Measurements from ENCODE around the gene SAP30BP. TPM values are rescaled to one million over a fixed set of nuclear protein-coding genes. Genes with fewer than 3 reads are reported as not detected.

Gene SAP30BP
- total RNA-seq, 1 donor from 2014 or later: 47.4 TPM

DNA sequence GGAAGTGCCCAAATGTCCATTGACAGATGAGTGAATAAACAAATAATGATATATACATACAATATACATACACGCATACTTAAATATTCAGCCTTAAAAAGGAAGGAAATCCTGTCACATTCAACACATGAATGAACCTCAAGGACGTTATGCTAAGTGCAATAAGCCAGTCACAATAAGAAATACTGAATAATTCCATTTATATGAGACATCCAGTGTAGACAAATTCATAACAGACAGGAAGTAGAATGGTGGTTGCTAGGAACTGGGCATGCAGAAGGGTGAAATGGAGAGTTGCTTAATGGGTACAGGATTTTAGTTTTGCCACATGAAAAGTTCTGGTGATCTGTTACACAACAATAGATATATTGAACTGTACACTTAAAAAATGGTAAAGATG is 45.3 kb downstream of the SAP30BP start:
- no peak for DNase-seq (ENCODE audit: low read depth)

DNA sequence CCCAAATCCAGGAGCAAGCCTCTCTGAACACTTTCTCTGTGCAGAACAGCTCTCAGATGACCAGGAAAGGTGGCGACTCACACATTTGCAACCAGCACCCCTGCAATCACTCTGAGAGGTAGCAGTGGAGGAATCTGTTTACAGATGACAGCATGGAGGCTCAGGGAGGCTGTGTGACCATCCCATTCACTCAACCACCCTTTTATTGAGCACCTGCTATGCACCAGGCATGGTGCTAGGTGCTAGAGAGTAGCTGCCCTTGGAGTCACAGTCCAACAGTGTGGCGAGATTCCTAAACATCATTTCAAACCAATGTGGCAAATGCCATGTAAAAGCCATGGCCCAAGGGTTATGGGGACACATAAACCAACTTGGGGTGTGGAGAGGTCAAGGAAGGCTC is 52.6 kb downstream of the SAP30BP start:
- DNase-seq (ENCODE audit: low read depth): no peak

DNA sequence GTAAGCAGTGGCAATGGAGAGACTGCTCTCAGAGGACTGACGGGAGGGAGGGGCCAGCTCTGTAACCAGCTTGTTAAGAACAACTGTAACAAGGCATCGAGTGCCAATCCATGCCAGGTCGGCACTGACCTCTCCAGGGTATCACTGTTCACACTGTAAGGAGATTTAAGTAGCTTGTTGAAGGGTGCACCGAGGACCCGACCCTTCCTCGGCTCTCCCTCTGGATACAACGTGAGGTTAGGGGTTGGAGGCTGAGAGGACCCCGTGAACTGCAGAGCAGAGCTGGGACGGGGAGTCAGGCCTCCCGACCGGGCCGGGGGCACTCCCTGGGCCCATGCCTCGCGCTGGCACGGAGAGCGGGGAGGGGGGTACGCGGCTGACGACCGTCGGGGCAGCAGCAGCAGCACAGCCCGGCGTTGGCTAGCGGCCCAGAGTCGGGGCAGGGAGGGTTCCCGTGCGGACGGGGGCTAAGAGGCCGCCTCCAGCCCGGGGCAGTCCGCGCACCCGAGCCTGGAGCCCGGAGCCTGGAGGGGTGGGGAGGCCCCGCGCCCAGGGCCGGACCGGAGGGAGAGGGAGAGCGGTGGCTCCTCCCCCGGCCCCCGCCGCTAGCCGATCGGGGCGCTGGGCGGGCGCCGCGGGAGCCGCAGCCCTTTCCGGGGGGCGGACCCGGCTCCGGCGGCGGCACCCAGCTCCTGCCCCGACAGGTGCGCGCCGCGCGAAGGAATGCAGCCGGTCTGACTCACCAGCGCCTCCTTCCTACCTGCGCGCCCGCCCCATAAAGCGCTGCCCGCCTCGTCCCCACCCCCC is 53.7 kb downstream of the SAP30BP start, which contains the start of gene ITGB4:
Gene ITGB4 (plus strand): TSS at position 804 of the 807 bp plus-strand sequence. CDS start 3,245 bp downstream, outside the sequence.
- no peak for DNase-seq (ENCODE audit: low read depth)

DNA sequence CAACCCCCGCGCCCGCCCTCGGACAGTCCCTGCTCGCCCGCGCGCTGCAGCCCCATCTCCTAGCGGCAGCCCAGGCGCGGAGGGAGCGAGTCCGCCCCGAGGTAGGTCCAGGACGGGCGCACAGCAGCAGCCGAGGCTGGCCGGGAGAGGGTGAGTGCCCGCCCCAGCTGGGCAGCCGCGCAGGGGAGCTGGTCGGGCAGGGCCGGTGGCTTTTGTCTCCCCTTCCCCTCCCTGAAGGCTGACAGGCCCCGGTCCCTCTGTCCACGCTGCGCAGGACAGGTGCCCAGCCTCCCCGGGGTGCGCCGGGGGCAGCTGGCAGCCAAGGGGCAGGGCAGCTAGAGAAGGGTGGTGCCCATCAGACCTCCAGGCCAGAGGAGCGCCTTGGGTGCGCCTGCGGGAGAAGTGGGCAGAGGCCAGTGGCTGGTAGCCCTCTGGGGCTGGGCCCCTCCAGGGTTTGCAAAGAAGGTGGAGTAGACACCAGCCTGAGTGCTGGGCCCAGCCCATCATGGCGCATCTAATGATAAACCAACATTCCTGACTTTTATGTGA is 54.4 kb downstream of the SAP30BP start:
- no peak for DNase-seq (ENCODE audit: low read depth)

DNA sequence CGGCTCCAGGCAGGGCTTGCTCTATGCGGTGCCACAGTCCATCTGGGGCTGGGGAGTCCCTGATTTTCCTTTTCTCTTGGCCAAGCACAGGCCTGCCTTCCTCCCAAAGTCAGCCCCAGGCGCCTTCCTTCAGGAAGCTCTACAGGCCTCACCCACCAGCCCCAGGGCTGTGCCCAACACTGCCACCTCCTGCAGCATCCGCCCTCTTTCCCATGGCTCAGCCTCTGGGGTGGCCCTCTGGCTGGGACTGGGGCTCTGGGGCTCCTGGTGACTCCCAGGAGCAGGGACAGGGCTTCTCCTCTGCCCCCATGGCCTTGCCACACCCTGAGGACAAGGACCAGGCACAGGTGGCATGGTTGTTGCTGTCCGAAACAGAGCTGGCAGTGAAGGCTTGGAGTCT is 54.9 kb downstream of the SAP30BP start:
- DNase-seq (ENCODE audit: low read depth): no peak

DNA sequence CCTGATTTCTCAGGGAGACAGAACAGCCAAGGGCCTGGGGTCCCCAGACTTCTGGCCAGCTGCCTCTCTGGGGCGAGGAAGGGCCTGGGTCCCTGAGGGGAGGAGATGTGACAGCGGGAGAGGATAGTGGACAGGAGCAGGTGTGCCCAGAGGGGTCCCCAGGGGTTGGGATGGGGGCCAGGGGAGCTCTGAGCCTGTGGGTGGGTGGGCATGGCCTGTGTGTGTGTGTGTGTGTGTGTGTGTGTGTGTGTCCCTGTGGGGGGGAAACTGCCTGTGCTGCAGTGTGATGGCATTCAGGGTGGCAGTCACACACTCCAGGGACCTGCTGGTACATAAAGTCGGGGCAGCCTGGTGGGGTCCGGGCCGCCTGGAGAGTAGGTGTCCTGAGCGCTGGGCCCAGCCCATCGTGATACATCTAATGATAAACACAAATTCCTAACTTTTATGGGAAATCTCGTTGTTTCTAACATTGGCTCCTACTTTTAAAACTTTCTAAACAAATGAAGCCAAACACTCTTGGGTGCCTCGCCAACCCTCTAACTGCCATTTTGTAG is 55.5 kb downstream of the SAP30BP start:
- no peak for DNase-seq (ENCODE audit: low read depth)

DNA sequence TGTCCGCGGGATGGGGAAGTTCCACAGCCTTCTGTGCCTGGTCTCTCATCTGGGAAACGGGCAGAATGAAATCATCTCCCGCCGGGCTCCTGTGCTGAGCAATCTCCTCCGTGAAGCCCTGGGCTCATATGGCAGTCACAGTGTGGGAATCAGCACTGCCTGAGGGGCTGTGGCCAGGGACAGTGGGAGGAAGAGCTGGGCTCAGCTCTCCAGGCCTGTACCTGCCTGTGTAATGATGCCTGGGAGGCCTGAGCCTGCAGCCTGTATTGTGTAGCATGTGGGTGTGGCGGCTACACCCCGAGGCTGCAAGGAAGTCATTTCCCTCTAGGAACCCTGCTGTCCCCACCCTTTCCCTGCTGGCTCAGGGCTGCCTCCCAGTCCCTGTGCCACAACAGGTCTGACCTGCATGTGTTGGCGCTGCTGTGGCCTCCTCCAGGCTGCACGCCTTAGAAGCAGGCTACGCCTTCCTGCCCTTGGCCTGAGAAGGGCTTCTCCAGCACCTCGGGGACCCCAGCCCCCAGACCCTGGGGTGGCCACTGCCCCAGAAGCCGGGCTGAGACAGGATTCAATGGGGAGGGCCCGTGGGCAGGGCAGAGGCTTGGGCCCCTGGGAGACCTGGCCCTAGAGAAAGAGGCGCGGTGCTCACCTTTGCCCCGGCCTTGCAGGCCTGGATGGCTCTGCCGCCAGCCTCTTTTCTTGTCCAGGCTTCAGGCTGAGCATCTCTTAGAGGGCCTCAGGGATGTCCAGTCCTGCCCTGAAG is 56.2 kb downstream of the SAP30BP start:
- DNase-seq (ENCODE audit: low read depth): no peak

DNA sequence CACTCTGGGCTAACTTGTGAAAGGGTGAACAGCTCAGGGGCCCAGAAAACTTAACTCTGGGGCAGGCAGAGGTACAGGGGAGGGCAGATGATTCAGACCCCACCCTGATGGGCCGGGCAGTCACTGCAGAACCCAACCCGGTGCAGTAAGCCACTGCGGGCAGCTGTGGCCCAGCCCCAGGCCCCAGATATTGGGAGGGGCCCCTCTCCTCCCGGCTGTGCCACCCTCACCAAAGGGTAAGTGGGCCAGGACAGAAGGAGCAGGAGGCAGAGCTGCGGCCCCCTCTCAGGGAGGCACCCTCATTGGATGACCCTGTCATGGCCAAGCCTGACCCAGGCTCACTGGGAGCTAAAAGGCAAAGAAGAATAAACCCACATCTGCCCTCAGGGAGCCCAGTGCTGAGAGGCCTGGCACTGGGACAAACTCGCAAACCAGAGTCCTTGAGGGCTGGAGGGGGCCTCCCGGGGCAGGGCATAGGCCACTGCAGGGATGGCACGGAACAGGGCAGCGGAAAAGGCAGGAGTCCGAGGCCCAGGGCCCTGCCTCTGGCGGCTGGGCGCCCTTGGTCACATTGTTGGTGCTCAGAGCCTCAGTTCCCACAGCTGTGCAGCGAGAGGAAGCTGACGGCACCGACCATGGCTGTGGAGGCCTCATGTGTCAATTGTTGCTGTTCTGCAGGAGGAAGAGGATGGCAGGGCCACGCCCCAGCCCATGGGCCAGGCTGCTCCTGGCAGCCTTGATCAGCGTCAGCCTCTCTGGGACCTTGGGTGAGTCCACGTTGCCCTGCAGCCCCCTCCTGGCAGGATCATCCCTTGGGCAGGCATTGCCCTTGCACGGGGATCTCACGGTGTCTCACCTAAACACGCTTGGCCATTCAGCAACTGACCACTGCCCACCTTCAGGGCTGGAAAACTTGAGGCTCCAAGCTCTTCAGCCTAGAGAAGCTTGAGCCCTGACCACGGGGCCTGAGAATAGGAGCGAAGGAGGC is 57.2 kb downstream of the SAP30BP start:
- DNase-seq (ENCODE audit: low read depth): no peak

DNA sequence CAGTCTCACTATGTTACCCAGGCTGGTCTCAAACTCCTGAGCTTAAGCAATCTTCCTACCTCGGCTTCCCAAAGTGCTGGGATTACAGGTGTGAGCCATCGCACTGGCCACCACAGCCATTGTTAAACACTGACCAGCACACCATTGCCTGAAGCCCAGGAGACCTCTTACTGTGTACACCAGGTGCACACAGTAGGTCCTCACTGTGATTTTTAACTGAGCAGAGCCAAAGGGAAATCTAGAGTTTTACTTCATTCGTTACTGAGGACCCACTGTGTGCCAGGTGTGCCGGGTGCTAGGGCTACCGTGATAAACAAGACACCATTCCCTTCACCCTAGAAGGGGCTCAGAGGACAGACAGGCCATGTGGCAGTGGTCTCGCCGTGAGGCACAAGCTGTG is 58.4 kb downstream of the SAP30BP start:
- DNase-seq (ENCODE audit: low read depth): no peak

DNA sequence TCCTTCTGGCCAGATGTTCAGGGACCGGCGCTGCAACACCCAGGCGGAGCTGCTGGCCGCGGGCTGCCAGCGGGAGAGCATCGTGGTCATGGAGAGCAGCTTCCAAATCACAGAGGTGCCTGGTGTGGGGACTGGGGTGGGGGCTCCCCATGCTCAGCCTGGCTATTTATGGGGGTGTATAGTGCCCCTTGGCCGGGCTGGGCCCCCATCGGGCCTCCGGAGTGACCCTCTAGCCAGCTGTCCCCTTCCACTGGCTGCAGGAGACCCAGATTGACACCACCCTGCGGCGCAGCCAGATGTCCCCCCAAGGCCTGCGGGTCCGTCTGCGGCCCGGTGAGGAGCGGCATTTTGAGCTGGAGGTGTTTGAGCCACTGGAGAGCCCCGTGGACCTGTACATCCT is 60.3 kb downstream of the SAP30BP start:
- DNase-seq (ENCODE audit: low read depth): no peak

DNA sequence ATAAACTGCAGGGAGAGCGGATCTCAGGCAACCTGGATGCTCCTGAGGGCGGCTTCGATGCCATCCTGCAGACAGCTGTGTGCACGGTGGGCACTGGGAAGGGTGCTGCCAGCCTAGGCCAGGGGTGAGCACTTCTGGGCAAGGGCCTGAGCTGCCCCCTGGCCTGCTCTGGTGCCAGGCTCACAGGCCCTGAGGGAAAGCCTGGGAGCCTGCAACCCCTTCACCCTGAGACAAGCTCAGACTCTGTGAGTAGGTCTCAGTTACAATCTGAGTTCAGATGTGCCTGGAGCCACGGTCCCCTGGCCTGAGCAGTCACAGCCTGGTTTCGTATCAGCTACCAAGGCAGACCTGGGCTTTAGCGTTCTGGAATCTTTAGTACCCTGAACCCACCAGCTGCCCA is 62.2 kb downstream of the SAP30BP start:
- DNase-seq (ENCODE audit: low read depth): no peak

DNA sequence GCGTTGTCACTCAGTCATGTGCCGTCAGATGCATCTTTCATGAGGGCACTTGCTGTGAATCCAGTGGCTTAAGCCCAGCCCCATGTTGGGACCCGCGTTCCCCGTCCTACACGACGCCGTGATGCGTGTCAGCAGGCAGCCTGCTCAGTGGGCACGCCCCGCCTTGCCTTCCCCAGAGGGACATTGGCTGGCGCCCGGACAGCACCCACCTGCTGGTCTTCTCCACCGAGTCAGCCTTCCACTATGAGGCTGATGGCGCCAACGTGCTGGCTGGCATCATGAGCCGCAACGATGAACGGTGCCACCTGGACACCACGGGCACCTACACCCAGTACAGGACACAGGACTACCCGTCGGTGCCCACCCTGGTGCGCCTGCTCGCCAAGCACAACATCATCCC is 62.9 kb downstream of the SAP30BP start:
- DNase-seq (ENCODE audit: low read depth): no peak

DNA sequence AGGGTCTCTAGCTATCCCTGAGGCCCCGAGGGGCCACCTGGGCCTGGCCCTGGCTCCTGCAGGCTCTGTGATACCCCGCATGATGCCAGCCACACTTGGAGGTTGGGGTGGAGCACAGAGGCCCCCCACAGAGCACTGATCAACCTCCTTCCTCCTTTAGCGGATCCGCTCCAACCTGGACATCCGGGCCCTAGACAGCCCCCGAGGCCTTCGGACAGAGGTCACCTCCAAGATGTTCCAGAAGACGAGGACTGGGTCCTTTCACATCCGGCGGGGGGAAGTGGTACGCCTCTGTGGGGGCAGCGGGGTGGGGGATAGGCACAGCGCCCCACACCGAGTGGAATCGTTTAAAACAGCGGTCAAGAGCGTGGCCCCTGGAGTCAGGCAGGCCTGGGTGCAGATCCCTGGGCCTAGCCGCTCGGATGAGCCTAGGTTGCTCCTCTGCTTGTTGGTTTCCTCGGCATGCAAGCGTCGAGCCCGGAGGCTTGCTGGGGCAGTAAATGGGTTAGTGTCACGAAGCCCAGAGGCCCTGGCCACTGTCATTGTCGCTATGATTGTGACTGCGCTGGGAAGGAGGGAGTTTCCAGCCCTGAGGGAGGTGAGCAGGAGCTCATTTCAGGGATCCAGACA is 64.1 kb downstream of the SAP30BP start:
- DNase-seq (ENCODE audit: low read depth): no peak

DNA sequence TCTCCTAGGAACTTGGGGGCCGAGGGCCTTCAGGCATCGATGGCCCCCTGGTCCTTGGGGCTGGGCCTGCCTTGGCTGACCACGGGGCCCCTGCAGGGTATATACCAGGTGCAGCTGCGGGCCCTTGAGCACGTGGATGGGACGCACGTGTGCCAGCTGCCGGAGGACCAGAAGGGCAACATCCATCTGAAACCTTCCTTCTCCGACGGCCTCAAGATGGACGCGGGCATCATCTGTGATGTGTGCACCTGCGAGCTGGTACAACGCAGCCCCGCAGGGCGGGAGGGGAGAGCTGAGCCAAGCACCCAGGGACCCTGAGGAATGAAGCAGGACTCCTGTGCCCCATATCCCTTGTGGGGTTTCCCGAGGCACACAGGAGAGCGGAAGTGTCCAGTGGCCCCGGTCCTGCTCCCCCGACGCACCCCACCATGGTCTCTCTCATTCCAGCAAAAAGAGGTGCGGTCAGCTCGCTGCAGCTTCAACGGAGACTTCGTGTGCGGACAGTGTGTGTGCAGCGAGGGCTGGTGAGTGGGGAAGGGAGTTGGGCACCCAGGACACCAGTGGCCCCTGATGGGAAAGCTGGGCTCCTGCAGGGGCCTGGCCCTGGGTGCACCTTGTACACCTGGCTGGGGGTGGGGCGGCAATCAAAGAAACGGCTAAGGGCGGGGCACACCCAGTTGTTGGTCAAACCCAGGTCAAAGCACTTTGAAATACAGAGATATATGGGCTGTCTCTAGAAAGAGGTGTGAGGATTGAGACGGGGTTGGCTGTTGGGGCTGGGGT is 64.8 kb downstream of the SAP30BP start:
- DNase-seq (ENCODE audit: low read depth): no peak

DNA sequence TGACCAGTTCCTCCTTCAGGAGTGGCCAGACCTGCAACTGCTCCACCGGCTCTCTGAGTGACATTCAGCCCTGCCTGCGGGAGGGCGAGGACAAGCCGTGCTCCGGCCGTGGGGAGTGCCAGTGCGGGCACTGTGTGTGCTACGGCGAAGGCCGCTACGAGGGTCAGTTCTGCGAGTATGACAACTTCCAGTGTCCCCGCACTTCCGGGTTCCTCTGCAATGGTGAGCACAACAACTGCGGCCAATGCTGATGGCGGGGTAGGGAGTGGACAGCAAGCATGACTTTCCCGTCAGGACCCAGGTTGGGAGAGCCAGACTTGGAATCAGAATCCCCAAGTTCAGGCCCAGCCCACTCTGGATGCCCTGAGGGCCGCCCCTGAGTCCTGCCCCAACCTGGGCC is 66.3 kb downstream of the SAP30BP start:
- no peak for DNase-seq (ENCODE audit: low read depth)

DNA sequence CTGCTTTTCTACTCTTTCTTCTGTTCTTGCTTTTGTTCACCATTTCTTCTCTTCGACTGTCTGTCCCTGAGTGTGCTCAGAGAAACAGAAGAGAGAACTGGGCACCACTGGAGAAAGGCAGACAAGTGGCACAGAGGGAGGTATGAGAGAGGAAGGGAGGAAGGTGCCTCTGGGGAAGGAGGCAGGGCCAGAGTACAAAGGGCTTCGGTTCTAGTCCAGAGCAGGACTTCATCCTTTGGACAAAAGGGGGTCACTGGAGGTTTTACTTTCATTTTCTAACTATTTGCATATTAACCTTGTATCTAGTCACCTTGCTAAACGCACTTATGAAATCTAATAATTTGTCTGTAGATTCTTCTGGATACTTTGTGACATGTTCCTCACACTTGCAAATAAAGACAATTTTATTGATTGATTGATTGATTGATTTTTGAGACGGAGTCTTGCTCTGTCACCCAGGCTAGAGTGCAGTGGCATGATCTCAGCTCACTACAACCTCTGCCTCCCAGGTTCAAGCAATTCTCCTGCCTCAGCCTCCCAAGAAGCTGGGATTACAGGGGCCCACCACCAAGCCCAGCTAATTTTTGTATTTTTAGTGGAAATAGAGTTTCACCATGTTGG is 67.6 kb downstream of the SAP30BP start:
- DNase-seq (ENCODE audit: low read depth): no peak

DNA sequence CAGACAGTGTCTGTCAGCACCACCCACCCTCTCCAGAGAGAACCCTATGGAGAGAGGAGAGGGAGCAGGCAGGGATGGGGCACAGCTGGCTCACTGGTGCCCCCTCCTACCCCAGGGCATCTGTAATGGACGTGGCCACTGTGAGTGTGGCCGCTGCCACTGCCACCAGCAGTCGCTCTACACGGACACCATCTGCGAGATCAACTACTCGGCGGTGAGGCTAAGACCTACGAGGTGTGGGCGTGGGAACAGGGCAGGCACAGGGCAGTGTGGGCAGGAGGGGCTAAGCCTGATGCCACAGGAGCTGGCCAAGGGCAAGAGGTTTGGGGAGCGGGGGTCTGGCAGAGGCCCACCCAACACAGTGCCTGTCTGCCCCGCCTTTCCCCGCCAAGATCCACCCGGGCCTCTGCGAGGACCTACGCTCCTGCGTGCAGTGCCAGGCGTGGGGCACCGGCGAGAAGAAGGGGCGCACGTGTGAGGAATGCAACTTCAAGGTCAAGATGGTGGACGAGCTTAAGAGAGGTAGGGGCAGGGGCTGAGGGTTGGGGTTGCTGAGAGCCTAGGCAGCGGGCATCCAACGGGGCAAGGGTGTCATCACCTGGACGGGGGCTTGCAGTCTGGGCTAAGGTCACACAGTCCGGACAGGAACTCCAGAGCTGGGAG is 69.2 kb downstream of the SAP30BP start:
- DNase-seq (ENCODE audit: low read depth): no peak
